NCI-H446 (cell line): ENCODE measurements around the gene MSH6.
"Not testable (repeated sequence)": the region's sequence is repeated elsewhere in the genome, so short reads cannot be mapped to it uniquely, and the experiment has no call there.

Experiments used
- DNase-seq, 2 experiments: peaks; one replicate each; lab custom pipeline; 2025; lab: John Stamatoyannopoulos, UW

The MSH6 gene

GRCh38 chr2:47844162-47844561, 61.2 kb downstream of the MSH6 start:
- no peak for DNase-seq

GRCh38 chr2:47849368-47849767, 66.4 kb downstream of the MSH6 start:
- no peak for DNase-seq

- DNase-seq = no peak
Measured at GRCh38 chr2:47850198-47850597, 67.3 kb downstream of the MSH6 start.

GRCh38 chr2:47853067-47853777, 70.3 kb downstream of the MSH6 start:
- not testable (repeated sequence) for DNase-seq
